Neural progenitor cell (in vitro differentiated cells): ENCODE measurements around the gene TRAIP. TPM values are rescaled to one million over a fixed set of nuclear protein-coding genes. Genes with fewer than 3 reads are reported as not detected.

Source experiments
- DNase-seq: peaks from one replicate; pipeline ENCODE4 v3.0.0-alpha.2; 2016; ENCODE audit warnings: low spot score
- H2AFZ ChIP-seq: fragments of 200-600 bp; sonication (generic); replicated peaks from 2 replicates; pipeline ENCODE4 v1.6.1; 2016; ENCODE audit warnings: antibody characterized with exemption
- H3F3A ChIP-seq: fragments of 200-600 bp; sonication (generic); 2 replicates; pipeline ENCODE4 v1.6.1; 2016; ENCODE audit warnings: antibody characterized with exemption, low read depth
- H3K27ac ChIP-seq: fragments of 200-600 bp; sonication (generic); 2 replicates; pipeline ENCODE4 v1.5.1; 2016; ENCODE audit warnings: mild to moderate bottlenecking
- H3K27me3 ChIP-seq: fragments of 200-600 bp; sonication (generic); 2 replicates; pipeline ENCODE4 v1.6.1; 2016; ENCODE audit warnings: mild to moderate bottlenecking, moderate library complexity
- H3K36me3 ChIP-seq: fragments of 200-600 bp; sonication (generic); 2 replicates; pipeline ENCODE4 v1.5.1; 2016
- H3K4me1 ChIP-seq: fragments of 200-600 bp; sonication (generic); 2 replicates; pipeline ENCODE4 v1.6.1; 2016; ENCODE audit warnings: mixed run types
- H3K4me2 ChIP-seq: fragments of 200-600 bp; sonication (generic); 2 replicates; pipeline ENCODE4 v1.6.1; 2016
- H3K4me3 ChIP-seq: fragments of 200-600 bp; sonication (generic); 2 replicates; pipeline ENCODE4 v1.5.1; 2016
- H3K79me2 ChIP-seq: fragments of 200-600 bp; sonication (generic); 2 replicates; pipeline ENCODE4 v1.6.1; 2016; ENCODE audit warnings: low read depth
- H3K9ac ChIP-seq: fragments of 200-600 bp; sonication (generic); 2 replicates; pipeline ENCODE4 v1.6.1; 2016
- H3K9me3 ChIP-seq: fragments of 200-600 bp; sonication (generic); 2 replicates; pipeline ENCODE4 v1.5.1; 2016; ENCODE audit warnings: low read depth
- H4K20me1 ChIP-seq: fragments of 200-600 bp; sonication (generic); 2 replicates; pipeline ENCODE4 v1.6.1; 2016; ENCODE audit warnings: low read depth
- H3K27ac Mint-ChIP-seq: 3 replicates; pipeline ENCODE4 v1.8.0; 2021; ENCODE audit warnings: mixed read lengths
- H3K27me3 Mint-ChIP-seq: 2 replicates; pipeline ENCODE4 v1.8.0; 2022; ENCODE audit warnings: low read depth, mild to moderate bottlenecking, inconsistent platforms, moderate library complexity, mixed read lengths; ENCODE audit not compliant: insufficient read depth
- H3K36me3 Mint-ChIP-seq: 3 replicates; pipeline ENCODE4 v1.8.0; 2021; ENCODE audit warnings: mixed read lengths
- H3K4me1 Mint-ChIP-seq: 3 replicates; pipeline ENCODE4 v1.8.0; 2021; ENCODE audit warnings: mixed read lengths
- H3K4me3 Mint-ChIP-seq: 3 replicates; pipeline ENCODE4 v1.8.0; 2021; ENCODE audit warnings: mild to moderate bottlenecking, moderate library complexity, mixed read lengths
- H3K9me3 Mint-ChIP-seq: 3 replicates; pipeline ENCODE4 v1.8.0; 2020; ENCODE audit warnings: mixed read lengths
- CTCF ChIP-seq: fragments of 200-600 bp; sonication (generic); IDR thresholded peaks from 2 replicates; pipeline ENCODE4 v1.5.1; 2017; ENCODE audit warnings: antibody characterized with exemption, mild to moderate bottlenecking
- EZH2 ChIP-seq: fragments of 200-600 bp; sonication (generic); IDR thresholded peaks from 2 replicates; pipeline ENCODE4 v1.6.1; 2017; ENCODE audit warnings: antibody characterized with exemption, mild to moderate bottlenecking, moderate library complexity
- EZH2phosphoT487 ChIP-seq: fragments of 200-600 bp; sonication (generic); IDR thresholded peaks from 2 replicates; pipeline ENCODE4 v1.6.1; 2017; ENCODE audit warnings: antibody characterized with exemption
- total RNA-seq: library from RNA; depleted of rRNA; stranded (reverse); fragments of >200 nt; gene quantifications from 2 replicates; pipeline ENCODE4 v1.2.3, GENCODE V29; 2015; ENCODE audit warnings: low replicate concordance

TRAIP gene
- total RNA-seq, 1 donor from 2014 or later: 24.4 TPM

DNA sequence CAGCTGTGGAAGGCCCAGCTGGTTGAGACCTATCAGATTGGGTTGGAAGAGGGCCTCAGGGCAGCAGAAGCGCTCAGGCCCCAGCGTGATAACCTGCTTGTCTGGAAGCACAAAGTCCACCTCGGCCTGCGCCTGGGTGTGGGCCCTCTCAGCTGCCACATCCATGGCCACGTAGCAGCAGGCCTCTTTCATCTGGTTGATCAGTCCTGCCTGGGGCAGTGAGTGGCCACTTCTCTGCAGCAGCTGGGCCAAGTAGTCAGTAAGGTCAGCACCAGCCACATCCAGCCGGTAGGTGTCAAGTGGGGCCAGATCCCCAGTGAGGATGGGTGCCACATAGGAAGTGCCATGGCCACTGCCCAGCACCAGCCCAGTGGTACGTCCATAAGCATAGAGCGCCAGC is 17.3 kb upstream of the TRAIP start:
- H3K9me3 ChIP-seq: no peaks in the 10 kb centered on the region
- H3K27me3 ChIP-seq: peaks cover 27% of the 10 kb centered on the region
- H2AFZ ChIP-seq: no peak overlapping the region
- Mint-ChIP-seq H3K4me3 (no peak overlapping the region), H3K36me3 (no peaks in the 10 kb centered on the region), H3K9me3 (no peaks in the 10 kb centered on the region), H3K27me3 (peaks cover 10% of the 10 kb centered on the region), H3K4me1 (peaks cover 29% of the 10 kb centered on the region), H3K27ac (no peak overlapping the region)
- H3K79me2 ChIP-seq: no peaks in the 10 kb centered on the region
- H3K36me3 ChIP-seq: no peaks in the 10 kb centered on the region
- TF ChIP-seq EZH2: no peak
- TF ChIP-seq EZH2phosphoT487: no peak
- no peak for TF ChIP-seq CTCF
- H4K20me1 ChIP-seq: peaks cover 5% of the 10 kb centered on the region
- H3K4me2 ChIP-seq: no peak overlapping the region
- no peak for DNase-seq
- H3K9ac ChIP-seq: no peak overlapping the region
- no peak overlapping the region for H3K4me3 ChIP-seq
- H3F3A ChIP-seq: no peaks in the 10 kb centered on the region
- peaks cover 4% of the 10 kb centered on the region for H3K4me1 ChIP-seq
- no peak overlapping the region for H3K27ac ChIP-seq

GRCh38 chr3:49872801-49873281 is 16.5 kb upstream of the TRAIP start:
- H3K27ac ChIP-seq: no peak overlapping the region
- H3K4me1 Mint-ChIP-seq: peaks cover 34% of the 10 kb centered on the region

GRCh38 chr3:49871531-49872153 is 15.3 kb upstream of the TRAIP start:
- DNase-seq: no peak
- Histone ChIP-seq H3K79me2 (no peaks in the 10 kb centered on the region), H3K4me3 (no peak overlapping the region), H3K9me3 (no peaks in the 10 kb centered on the region), H3K27me3 (peaks cover 27% of the 10 kb centered on the region), H3K9ac (no peak overlapping the region), H3F3A (peaks cover 7% of the 10 kb centered on the region), H3K36me3 (no peaks in the 10 kb centered on the region), H3K27ac (no peak overlapping the region), H3K4me2 (no peak overlapping the region), H3K4me1 (peaks cover 23% of the 10 kb centered on the region), H2AFZ (no peak overlapping the region), H4K20me1 (peaks cover 25% of the 10 kb centered on the region)
- TF ChIP-seq EZH2phosphoT487: no peak
- TF ChIP-seq CTCF: no peak
- Mint-ChIP-seq H3K4me1 (peaks cover 44% of the 10 kb centered on the region), H3K36me3 (no peaks in the 10 kb centered on the region), H3K27ac (peak overlapping the region; percentile 96), H3K4me3 (peak overlapping the region; percentile 47), H3K27me3 (peaks cover 7% of the 10 kb centered on the region), H3K9me3 (no peaks in the 10 kb centered on the region)

More at GRCh38 chr3:49872801-49873281, 16.5 kb upstream of the TRAIP start:
- Histone ChIP-seq H3K4me2 (no peak overlapping the region), H3K4me3 (no peak overlapping the region), H3K79me2 (no peaks in the 10 kb centered on the region), H4K20me1 (peaks cover 13% of the 10 kb centered on the region), H3F3A (peaks cover 7% of the 10 kb centered on the region), H3K27me3 (peaks cover 27% of the 10 kb centered on the region), H3K9me3 (no peaks in the 10 kb centered on the region), H3K4me1 (peaks cover 11% of the 10 kb centered on the region), H2AFZ (no peak overlapping the region), H3K36me3 (no peaks in the 10 kb centered on the region), H3K9ac (no peak overlapping the region)
- TF ChIP-seq EZH2phosphoT487 (no peak), EZH2 (no peak), CTCF (no peak)
- H3K27ac Mint-ChIP-seq: peak overlapping the region; percentile 33
- peak overlapping the region; percentile 46 for H3K4me3 Mint-ChIP-seq
- peaks cover 7% of the 10 kb centered on the region for H3K27me3 Mint-ChIP-seq
- DNase-seq: no peak
- H3K36me3 Mint-ChIP-seq: no peaks in the 10 kb centered on the region
- no peaks in the 10 kb centered on the region for H3K9me3 Mint-ChIP-seq
